ENCODE results near the gene ZNF407. TPM values are rescaled to one million over a fixed set of nuclear protein-coding genes. Genes with fewer than 3 reads are reported as not detected.

The ZNF407 gene
- total RNA-seq, 1 experiment from 2014 or later: 15.9 TPM

DNA sequence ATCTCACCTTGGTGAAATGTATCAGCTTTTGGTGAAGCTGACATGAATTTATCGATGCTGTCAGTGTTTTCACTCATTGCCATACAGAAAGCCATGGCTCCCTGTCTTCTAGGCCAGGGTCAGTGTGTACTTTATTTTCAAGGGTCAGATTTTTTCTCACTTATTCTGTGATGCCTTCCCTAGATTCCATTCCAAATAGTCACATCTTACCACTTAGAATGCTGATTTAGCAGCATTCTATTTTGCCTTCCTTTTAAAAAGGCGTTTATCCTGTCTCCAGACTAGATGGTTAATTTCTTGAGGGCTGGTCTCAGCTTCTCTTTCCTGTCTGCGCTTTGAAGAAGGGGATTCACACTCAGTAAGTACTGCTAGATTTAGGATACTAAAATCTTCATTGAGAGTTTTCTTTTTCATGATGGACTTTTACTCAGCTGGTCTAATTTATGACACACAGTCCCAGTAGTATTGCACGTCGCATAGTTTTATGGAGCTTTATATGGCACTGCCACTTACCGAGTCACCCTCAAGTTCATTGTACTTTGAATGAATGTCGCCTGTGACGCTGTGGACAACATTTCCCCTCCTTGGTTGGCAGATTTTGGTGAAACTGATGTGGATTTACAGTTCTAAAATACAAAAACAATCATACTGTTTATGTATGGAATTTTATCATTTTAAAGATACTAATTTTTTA, 194.0 kb downstream of the ZNF407 start:
- Histone ChIP-seq H3K4me1 (ENCODE audit: insufficient read depth, low read length, poor library complexity, severe bottlenecking) (no peaks in the 10 kb centered on the region), H3K27ac (ENCODE audit: low read depth, low read length, poor library complexity, severe bottlenecking) (no peak overlapping the region), H3K27me3 (replicated peaks; ENCODE audit: insufficient read depth, low read depth, low read length, poor library complexity) (no peaks in the 10 kb centered on the region), H3K9me3 (ENCODE audit: low read depth, low read length, poor library complexity, severe bottlenecking) (no peaks in the 10 kb centered on the region), H3K4me3 (ENCODE audit: low read depth, low read length, poor library complexity, severe bottlenecking) (no peak overlapping the region), H3K36me3 (ENCODE audit: insufficient read depth, low read length, poor library complexity, severe bottlenecking) (no peaks in the 10 kb centered on the region)
- ChIA-PET POLR2A (ENCODE audit: low non-redundant PET) (no interaction called here), CTCF (no interaction called here)
- BruUV-seq (replicated peaks): no TSS peak
- no peak for DNase-seq (ENCODE audit: low spot score)
- TF ChIP-seq EZH2 (IDR thresholded peaks at IDR 0.05; ENCODE audit: borderline replicate concordance, low read depth, low read length, poor library complexity, severe bottlenecking): no peak
- TF ChIP-seq, protein P1, sequence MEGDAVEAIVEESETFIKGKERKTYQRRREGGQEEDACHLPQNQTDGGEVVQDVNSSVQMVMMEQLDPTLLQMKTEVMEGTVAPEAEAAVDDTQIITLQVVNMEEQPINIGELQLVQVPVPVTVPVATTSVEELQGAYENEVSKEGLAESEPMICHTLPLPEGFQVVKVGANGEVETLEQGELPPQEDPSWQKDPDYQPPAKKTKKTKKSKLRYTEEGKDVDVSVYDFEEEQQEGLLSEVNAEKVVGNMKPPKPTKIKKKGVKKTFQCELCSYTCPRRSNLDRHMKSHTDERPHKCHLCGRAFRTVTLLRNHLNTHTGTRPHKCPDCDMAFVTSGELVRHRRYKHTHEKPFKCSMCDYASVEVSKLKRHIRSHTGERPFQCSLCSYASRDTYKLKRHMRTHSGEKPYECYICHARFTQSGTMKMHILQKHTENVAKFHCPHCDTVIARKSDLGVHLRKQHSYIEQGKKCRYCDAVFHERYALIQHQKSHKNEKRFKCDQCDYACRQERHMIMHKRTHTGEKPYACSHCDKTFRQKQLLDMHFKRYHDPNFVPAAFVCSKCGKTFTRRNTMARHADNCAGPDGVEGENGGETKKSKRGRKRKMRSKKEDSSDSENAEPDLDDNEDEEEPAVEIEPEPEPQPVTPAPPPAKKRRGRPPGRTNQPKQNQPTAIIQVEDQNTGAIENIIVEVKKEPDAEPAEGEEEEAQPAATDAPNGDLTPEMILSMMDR (conservative IDR thresholded peaks at IDR 0.05; ENCODE audit: low read depth, low read length): no peak
- intact Hi-C loops (cut with micrococcal nuclease; ENCODE audit: unreplicated experiment): no loop called here

DNA sequence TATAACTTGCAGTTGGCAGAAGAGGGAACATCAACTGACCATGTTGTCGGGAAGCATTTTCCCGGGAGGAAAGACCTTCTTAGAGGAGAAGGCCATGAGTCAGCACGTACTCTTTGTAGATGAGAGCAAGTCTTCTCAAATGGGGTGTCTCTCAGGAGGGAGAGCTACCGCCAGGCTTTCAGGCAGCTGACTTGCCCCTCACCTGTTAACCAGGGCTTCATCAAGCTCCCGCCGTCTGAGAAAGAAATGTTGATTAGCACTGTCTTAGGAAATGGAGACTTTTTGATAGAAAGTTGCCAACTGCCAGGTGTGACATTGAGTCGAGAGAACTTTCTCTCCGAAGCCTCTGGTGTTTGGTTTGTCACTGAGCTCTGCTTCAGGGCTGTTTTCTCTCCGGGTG, 196.1 kb downstream of the ZNF407 start:
- no TSS peak for BruUV-seq (replicated peaks)
- Histone ChIP-seq H3K4me1 (ENCODE audit: insufficient read depth, low read length, poor library complexity, severe bottlenecking) (no peaks in the 10 kb centered on the region), H3K4me3 (ENCODE audit: low read depth, low read length, poor library complexity, severe bottlenecking) (no peak overlapping the region), H3K36me3 (ENCODE audit: insufficient read depth, low read length, poor library complexity, severe bottlenecking) (no peaks in the 10 kb centered on the region), H3K27ac (ENCODE audit: low read depth, low read length, poor library complexity, severe bottlenecking) (no peak overlapping the region), H3K27me3 (replicated peaks; ENCODE audit: insufficient read depth, low read depth, low read length, poor library complexity) (no peaks in the 10 kb centered on the region), H3K9me3 (ENCODE audit: low read depth, low read length, poor library complexity, severe bottlenecking) (no peaks in the 10 kb centered on the region)
- DNase-seq (ENCODE audit: low spot score): no peak
- TF ChIP-seq EZH2 (IDR thresholded peaks at IDR 0.05; ENCODE audit: borderline replicate concordance, low read depth, low read length, poor library complexity, severe bottlenecking): no peak
- TF ChIP-seq, protein P1 (conservative IDR thresholded peaks at IDR 0.05; ENCODE audit: low read depth, low read length): no peak
- intact Hi-C loops (cut with micrococcal nuclease; ENCODE audit: unreplicated experiment): no loop called here
- ChIA-PET CTCF (no interaction called here), POLR2A (ENCODE audit: low non-redundant PET) (no interaction called here)

DNA sequence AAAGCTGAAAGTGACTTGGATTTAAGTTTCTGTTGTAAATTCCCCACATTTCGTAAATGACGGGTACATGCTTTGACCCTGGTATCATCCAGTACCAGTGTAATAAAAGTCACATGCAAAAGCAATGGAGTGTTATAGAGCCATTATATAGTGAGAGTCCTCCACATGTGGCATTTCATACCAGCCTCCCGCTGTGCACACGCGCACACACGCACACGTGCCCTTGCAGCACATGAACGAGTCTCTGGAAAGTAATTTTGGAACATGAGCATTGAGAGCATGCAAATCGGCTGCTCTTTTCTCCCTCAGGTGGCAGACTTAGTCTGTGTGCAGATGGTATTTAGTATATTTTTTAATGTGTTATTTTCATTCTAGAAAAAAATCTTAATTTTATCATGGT, 198.1 kb downstream of the ZNF407 start:
- POLR2A ChIA-PET (ENCODE audit: low non-redundant PET): no interaction called here
- intact Hi-C loops (cut with micrococcal nuclease; ENCODE audit: unreplicated experiment): no loop called here
- CTCF ChIA-PET: no interaction called here
- no TSS peak for BruUV-seq (replicated peaks)
- Histone ChIP-seq H3K4me1 (ENCODE audit: insufficient read depth, low read length, poor library complexity, severe bottlenecking) (no peaks in the 10 kb centered on the region), H3K27me3 (replicated peaks; ENCODE audit: insufficient read depth, low read depth, low read length, poor library complexity) (no peaks in the 10 kb centered on the region), H3K36me3 (ENCODE audit: insufficient read depth, low read length, poor library complexity, severe bottlenecking) (no peaks in the 10 kb centered on the region), H3K4me3 (ENCODE audit: low read depth, low read length, poor library complexity, severe bottlenecking) (no peak overlapping the region), H3K9me3 (ENCODE audit: low read depth, low read length, poor library complexity, severe bottlenecking) (no peaks in the 10 kb centered on the region), H3K27ac (ENCODE audit: low read depth, low read length, poor library complexity, severe bottlenecking) (no peak overlapping the region)
- TF ChIP-seq EZH2 (IDR thresholded peaks at IDR 0.05; ENCODE audit: borderline replicate concordance, low read depth, low read length, poor library complexity, severe bottlenecking): no peak
- TF ChIP-seq, protein P1 (conservative IDR thresholded peaks at IDR 0.05; ENCODE audit: low read depth, low read length): no peak
- DNase-seq (ENCODE audit: low spot score): no peak

Data from A673 (cell line).